HL-60 (cell line): ENCODE data around the gene ANXA2R.

ENCODE experiments used
- GABPA ChIP-seq: IDR thresholded peaks from 2 replicates; pipeline ENCODE4 v1.6.1; 2012; ENCODE audit warnings: low read depth
- POLR2AphosphoS5 ChIP-seq: IDR thresholded peaks from 2 replicates; pipeline ENCODE4 v1.6.1; 2012; ENCODE audit warnings: low read depth
- TF ChIP-seq, protein P1 (sequence below): IDR thresholded peaks from 2 replicates; pipeline ENCODE4 v1.6.1; 2012; ENCODE audit warnings: low read depth; ENCODE audit not compliant: insufficient replicate concordance
- TF ChIP-seq, protein P2 (sequence below): IDR thresholded peaks from one replicate; pipeline ENCODE4 v1.5.1; 2011; ENCODE audit warnings: low read length, control low read depth, inconsistent platforms; ENCODE audit not compliant: insufficient read depth

DNA sequence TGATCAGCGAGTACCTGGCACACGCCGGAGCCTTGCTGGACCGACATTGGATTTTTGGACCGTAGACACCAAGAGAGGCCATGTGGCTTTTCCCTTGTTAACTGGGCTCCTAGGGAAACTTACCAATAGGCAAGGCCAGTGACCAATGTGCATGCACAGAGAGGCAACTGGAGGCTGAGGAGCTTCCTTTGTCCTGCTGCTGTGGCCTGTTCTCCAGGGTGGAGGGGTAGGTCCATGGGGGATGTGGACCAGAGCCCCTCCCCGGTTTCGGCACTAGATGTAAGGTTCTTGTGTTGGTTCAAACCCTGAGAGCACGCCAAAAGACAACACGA lies 34.8 kb upstream of the ANXA2R start:
- TF ChIP-seq, protein P1, sequence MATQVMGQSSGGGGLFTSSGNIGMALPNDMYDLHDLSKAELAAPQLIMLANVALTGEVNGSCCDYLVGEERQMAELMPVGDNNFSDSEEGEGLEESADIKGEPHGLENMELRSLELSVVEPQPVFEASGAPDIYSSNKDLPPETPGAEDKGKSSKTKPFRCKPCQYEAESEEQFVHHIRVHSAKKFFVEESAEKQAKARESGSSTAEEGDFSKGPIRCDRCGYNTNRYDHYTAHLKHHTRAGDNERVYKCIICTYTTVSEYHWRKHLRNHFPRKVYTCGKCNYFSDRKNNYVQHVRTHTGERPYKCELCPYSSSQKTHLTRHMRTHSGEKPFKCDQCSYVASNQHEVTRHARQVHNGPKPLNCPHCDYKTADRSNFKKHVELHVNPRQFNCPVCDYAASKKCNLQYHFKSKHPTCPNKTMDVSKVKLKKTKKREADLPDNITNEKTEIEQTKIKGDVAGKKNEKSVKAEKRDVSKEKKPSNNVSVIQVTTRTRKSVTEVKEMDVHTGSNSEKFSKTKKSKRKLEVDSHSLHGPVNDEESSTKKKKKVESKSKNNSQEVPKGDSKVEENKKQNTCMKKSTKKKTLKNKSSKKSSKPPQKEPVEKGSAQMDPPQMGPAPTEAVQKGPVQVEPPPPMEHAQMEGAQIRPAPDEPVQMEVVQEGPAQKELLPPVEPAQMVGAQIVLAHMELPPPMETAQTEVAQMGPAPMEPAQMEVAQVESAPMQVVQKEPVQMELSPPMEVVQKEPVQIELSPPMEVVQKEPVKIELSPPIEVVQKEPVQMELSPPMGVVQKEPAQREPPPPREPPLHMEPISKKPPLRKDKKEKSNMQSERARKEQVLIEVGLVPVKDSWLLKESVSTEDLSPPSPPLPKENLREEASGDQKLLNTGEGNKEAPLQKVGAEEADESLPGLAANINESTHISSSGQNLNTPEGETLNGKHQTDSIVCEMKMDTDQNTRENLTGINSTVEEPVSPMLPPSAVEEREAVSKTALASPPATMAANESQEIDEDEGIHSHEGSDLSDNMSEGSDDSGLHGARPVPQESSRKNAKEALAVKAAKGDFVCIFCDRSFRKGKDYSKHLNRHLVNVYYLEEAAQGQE: no peak
- TF ChIP-seq, protein P2, sequence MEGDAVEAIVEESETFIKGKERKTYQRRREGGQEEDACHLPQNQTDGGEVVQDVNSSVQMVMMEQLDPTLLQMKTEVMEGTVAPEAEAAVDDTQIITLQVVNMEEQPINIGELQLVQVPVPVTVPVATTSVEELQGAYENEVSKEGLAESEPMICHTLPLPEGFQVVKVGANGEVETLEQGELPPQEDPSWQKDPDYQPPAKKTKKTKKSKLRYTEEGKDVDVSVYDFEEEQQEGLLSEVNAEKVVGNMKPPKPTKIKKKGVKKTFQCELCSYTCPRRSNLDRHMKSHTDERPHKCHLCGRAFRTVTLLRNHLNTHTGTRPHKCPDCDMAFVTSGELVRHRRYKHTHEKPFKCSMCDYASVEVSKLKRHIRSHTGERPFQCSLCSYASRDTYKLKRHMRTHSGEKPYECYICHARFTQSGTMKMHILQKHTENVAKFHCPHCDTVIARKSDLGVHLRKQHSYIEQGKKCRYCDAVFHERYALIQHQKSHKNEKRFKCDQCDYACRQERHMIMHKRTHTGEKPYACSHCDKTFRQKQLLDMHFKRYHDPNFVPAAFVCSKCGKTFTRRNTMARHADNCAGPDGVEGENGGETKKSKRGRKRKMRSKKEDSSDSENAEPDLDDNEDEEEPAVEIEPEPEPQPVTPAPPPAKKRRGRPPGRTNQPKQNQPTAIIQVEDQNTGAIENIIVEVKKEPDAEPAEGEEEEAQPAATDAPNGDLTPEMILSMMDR: no peak
- TF ChIP-seq GABPA (no peak), POLR2AphosphoS5 (no peak)
